Measurements from ENCODE around the gene GARS1.

GARS1 gene

GRCh38 chr7:30674876-30675275 lies 80.2 kb downstream of the GARS1 start:
- TF ChIP-seq CTCF (IDR thresholded peaks at IDR 0.05; ENCODE audit: low read length): no peak
- TF ChIP-seq EZH2 (IDR thresholded peaks at IDR 0.05; ENCODE audit: borderline replicate concordance, low read length): no peak
- Histone ChIP-seq H3K4me3 (ENCODE audit: low read depth, low read length, poor library complexity, severe bottlenecking) (no peak overlapping the region), H4K20me1 (ENCODE audit: insufficient read depth, low read length) (no peaks in the 10 kb centered on the region), H3K9me3 (ENCODE audit: low read length) (no peaks in the 10 kb centered on the region), H3K27ac (ENCODE audit: low read depth, low read length, poor library complexity, severe bottlenecking) (no peak overlapping the region), H3K27me3 (ENCODE audit: insufficient read depth, low read length) (peaks cover 5% of the 10 kb centered on the region; the same call in 1 of the 2 replicates), H2AFZ (ENCODE audit: low read length) (no peak overlapping the region), H3K4me1 (ENCODE audit: insufficient read depth, low read length, severe bottlenecking) (no peaks in the 10 kb centered on the region), H3K9me2 (ENCODE audit: low read depth, low read length) (no peaks in the 10 kb centered on the region), H3K36me3 (ENCODE audit: insufficient read depth, low read length) (no peaks in the 10 kb centered on the region), H3F3A (ENCODE audit: insufficient read depth, low read length) (no peaks in the 10 kb centered on the region), H3K9ac (ENCODE audit: low read length) (no peak overlapping the region), H3K79me2 (ENCODE audit: insufficient read depth, low read length) (no peaks in the 10 kb centered on the region), H3K4me2 (ENCODE audit: low read length) (no peak overlapping the region)

- H3F3A ChIP-seq (ENCODE audit: insufficient read depth, low read length): no peaks in the 10 kb centered on the region
- no peak for TF ChIP-seq EZH2 (IDR thresholded peaks at IDR 0.05; ENCODE audit: borderline replicate concordance, low read length)
- no peak for TF ChIP-seq CTCF (IDR thresholded peaks at IDR 0.05; ENCODE audit: low read length)
- H3K27me3 ChIP-seq (ENCODE audit: insufficient read depth, low read length): peaks cover 5% of the 10 kb centered on the region; the same call in 1 of the 2 replicates
- H3K9me2 ChIP-seq (ENCODE audit: low read depth, low read length): no peaks in the 10 kb centered on the region
- H3K9ac ChIP-seq (ENCODE audit: low read length): no peak overlapping the region
- no peaks in the 10 kb centered on the region for H3K4me1 ChIP-seq (ENCODE audit: insufficient read depth, low read length, severe bottlenecking)
- no peaks in the 10 kb centered on the region for H3K36me3 ChIP-seq (ENCODE audit: insufficient read depth, low read length)
- H3K9me3 ChIP-seq (ENCODE audit: low read length): no peaks in the 10 kb centered on the region
- H2AFZ ChIP-seq (ENCODE audit: low read length): no peak overlapping the region
- H4K20me1 ChIP-seq (ENCODE audit: insufficient read depth, low read length): no peaks in the 10 kb centered on the region
- H3K4me3 ChIP-seq (ENCODE audit: low read depth, low read length, poor library complexity, severe bottlenecking): no peak overlapping the region
- H3K4me2 ChIP-seq (ENCODE audit: low read length): no peak overlapping the region
- H3K79me2 ChIP-seq (ENCODE audit: insufficient read depth, low read length): no peaks in the 10 kb centered on the region
- H3K27ac ChIP-seq (ENCODE audit: low read depth, low read length, poor library complexity, severe bottlenecking): no peak overlapping the region
Measured at GRCh38 chr7:30678805-30679204, 84.1 kb downstream of the GARS1 start.

GRCh38 chr7:30679664-30680063 lies 85.0 kb downstream of the GARS1 start:
- Histone ChIP-seq H2AFZ (ENCODE audit: low read length) (no peak overlapping the region), H3K27ac (ENCODE audit: low read depth, low read length, poor library complexity, severe bottlenecking) (no peak overlapping the region), H3K9me3 (ENCODE audit: low read length) (no peaks in the 10 kb centered on the region), H3K36me3 (ENCODE audit: insufficient read depth, low read length) (no peaks in the 10 kb centered on the region), H3K4me1 (ENCODE audit: insufficient read depth, low read length, severe bottlenecking) (no peaks in the 10 kb centered on the region), H3K4me2 (ENCODE audit: low read length) (no peak overlapping the region), H3F3A (ENCODE audit: insufficient read depth, low read length) (no peaks in the 10 kb centered on the region), H3K9me2 (ENCODE audit: low read depth, low read length) (no peaks in the 10 kb centered on the region), H4K20me1 (ENCODE audit: insufficient read depth, low read length) (no peaks in the 10 kb centered on the region), H3K27me3 (ENCODE audit: insufficient read depth, low read length) (peaks cover 5% of the 10 kb centered on the region; the same call in 1 of the 2 replicates), H3K9ac (ENCODE audit: low read length) (no peak overlapping the region), H3K79me2 (ENCODE audit: insufficient read depth, low read length) (no peaks in the 10 kb centered on the region), H3K4me3 (ENCODE audit: low read depth, low read length, poor library complexity, severe bottlenecking) (no peak overlapping the region)
- no peak for TF ChIP-seq CTCF (IDR thresholded peaks at IDR 0.05; ENCODE audit: low read length)
- TF ChIP-seq EZH2 (IDR thresholded peaks at IDR 0.05; ENCODE audit: borderline replicate concordance, low read length): no peak
